T-helper 2 cell (primary cell): Measurements from ENCODE around the gene WIZ.

Experiments used
- DNase-seq, 5 experiments: peaks; one replicate each; pipeline versions ENCODE4 v3.0.0 to v3.0.0-alpha.2; 2012 to 2022

Gene WIZ

GRCh38 chr19:15373644-15374043 lies 76.1 kb downstream of the WIZ start:
- no peak for DNase-seq

- no peak for DNase-seq
Measured at GRCh38 chr19:15372891-15373301, 76.9 kb downstream of the WIZ start.

- no peak for DNase-seq
Measured at GRCh38 chr19:15372470-15372869, 77.3 kb downstream of the WIZ start.

GRCh38 chr19:15371786-15372380 lies 77.9 kb downstream of the WIZ start:
- no peak for DNase-seq

GRCh38 chr19:15371119-15371518 lies 78.6 kb downstream of the WIZ start:
- DNase-seq, result no peak
